Uterus (tissue), 2 donors: ENCODE results near the gene NOTUM.

Experiments used
- CTCF ChIP-seq, 4 experiments: fragments of 200-600 bp in 2 of 4; fragments of 450-650 bp in 2 of 4; sonication (generic) in 2 of 4; IDR thresholded peaks; one replicate each; pipeline ENCODE4 v1.5.1; 2016 to 2019; ENCODE audit warnings: antibody characterized with exemption in 4 of 4, mild to moderate bottlenecking in 2 of 4, moderate library complexity in 1 of 4
- POLR2A ChIP-seq, 2 donors: fragments of 450-650 bp; IDR thresholded peaks; one replicate each; pipeline ENCODE4 v1.6.1; 2016; ENCODE audit warnings: antibody characterized with exemption in 2 of 2, mild to moderate bottlenecking in 1 of 2, moderate library complexity in 1 of 2

GRCh38 chr17:81995463-81996231 lies 34.7 kb upstream of the NOTUM start:
- TF ChIP-seq POLR2A (IDR thresholded peaks at IDR 0.05), result no peak
- no peak for TF ChIP-seq CTCF (IDR thresholded peaks at IDR 0.05)
